Activated CD4-positive, alpha-beta T cell treated with anti-CD3 and anti-CD28 coated beads, Interleukin-10, Interleukin-2, amounts not matched to agents 100 ng/mL and 50 ng/mL, durations not matched to agents 16 hours and 8 hours (primary cell): ENCODE data around the gene HSD17B11.
"Not testable (repeated sequence)": the region's sequence is repeated elsewhere in the genome, so short reads cannot be mapped to it uniquely, and the experiment has no call there.

Experiments used
- DNase-seq: peaks from one replicate; pipeline ENCODE4 v3.0.0-alpha.2; 2020

Gene HSD17B11

GRCh38 chr4:87354168-87355102 is 36.6 kb downstream of the HSD17B11 start:
- no peak for DNase-seq

- peak; percentile 34 for DNase-seq
These were observed 37.4 kb downstream of the HSD17B11 start for GRCh38 chr4:87353592-87353991.

GRCh38 chr4:87345139-87345538 is 45.8 kb downstream of the HSD17B11 start:
- DNase-seq = no peak

GRCh38 chr4:87342872-87343271 is 48.1 kb downstream of the HSD17B11 start:
- DNase-seq = no peak

- not testable (repeated sequence) for DNase-seq
These were observed 48.9 kb downstream of the HSD17B11 start for GRCh38 chr4:87341954-87342635.

GRCh38 chr4:87339440-87339839 is 51.5 kb downstream of the HSD17B11 start:
- no peak for DNase-seq

GRCh38 chr4:87337361-87337760 is 53.6 kb downstream of the HSD17B11 start:
- no peak for DNase-seq

GRCh38 chr4:87333267-87333666 is 57.7 kb downstream of the HSD17B11 start:
- DNase-seq = no peak

- DNase-seq = no peak
These were observed 60.2 kb downstream of the HSD17B11 start for GRCh38 chr4:87330761-87331160.

- DNase-seq = no peak
These were observed 63.9 kb downstream of the HSD17B11 start for GRCh38 chr4:87327136-87327535.

GRCh38 chr4:87326460-87326859 is 64.5 kb downstream of the HSD17B11 start:
- DNase-seq = no peak

GRCh38 chr4:87322754-87323153 is 68.2 kb downstream of the HSD17B11 start, which contains the start of gene HSD17B13:
TSS of gene HSD17B13 (minus strand) at chr4:87322882. CDS start at chr4:87322841, 41 bp downstream.
- no peak for DNase-seq

GRCh38 chr4:87321888-87322287 is 69.1 kb downstream of the HSD17B11 start:
- DNase-seq = no peak

- peak; percentile 9 for DNase-seq
These were observed 73.5 kb downstream of the HSD17B11 start for GRCh38 chr4:87317527-87317926.

- DNase-seq = no peak
These were observed 74.0 kb downstream of the HSD17B11 start for GRCh38 chr4:87316961-87317360.

GRCh38 chr4:87315000-87315399 is 76.0 kb downstream of the HSD17B11 start:
- DNase-seq = not testable (repeated sequence)

GRCh38 chr4:87313756-87314155 is 77.2 kb downstream of the HSD17B11 start:
- DNase-seq = no peak

- no peak for DNase-seq
These were observed 79.3 kb downstream of the HSD17B11 start for GRCh38 chr4:87311684-87312083.

GRCh38 chr4:87310691-87311335 is 80.2 kb downstream of the HSD17B11 start:
- DNase-seq = no peak

- no peak for DNase-seq
These were observed 81.4 kb downstream of the HSD17B11 start for GRCh38 chr4:87309625-87310024.

GRCh38 chr4:87306056-87306455 is 84.9 kb downstream of the HSD17B11 start:
- peak; percentile 54 for DNase-seq

- no peak for DNase-seq
These were observed 85.4 kb downstream of the HSD17B11 start for GRCh38 chr4:87305562-87305961.

GRCh38 chr4:87304745-87305432 is 86.1 kb downstream of the HSD17B11 start:
- no peak for DNase-seq
